Measurements from ENCODE around the gene SERINC5. TPM values are rescaled to one million over a fixed set of nuclear protein-coding genes. Genes with fewer than 3 reads are reported as not detected.

Gene SERINC5
- total RNA-seq, 1 experiment from 2014 or later: 52.3 TPM

GRCh38 chr5:80150731-80151130, 105.1 kb downstream of the SERINC5 start:
- Histone ChIP-seq H2AK5ac (ENCODE audit: insufficient read length, low read length) (no peak overlapping the region), H4K91ac (ENCODE audit: insufficient read length, low read depth, low read length) (no peak overlapping the region), H3K23me2 (ENCODE audit: insufficient read length, low read depth, low read length, poor library complexity, severe bottlenecking) (no peaks in the 10 kb centered on the region), H3K56ac (ENCODE audit: insufficient read length, low read depth, low read length) (no peak overlapping the region), H2BK15ac (ENCODE audit: low read depth, low read length) (no peak overlapping the region), H2BK12ac (ENCODE audit: insufficient read length, low read depth, low read length) (no peak overlapping the region), H3K79me2 (ENCODE audit: insufficient read depth, low read length) (no peaks in the 10 kb centered on the region), H3K18ac (ENCODE audit: insufficient read length, low read depth, low read length) (no peak overlapping the region), H3K27ac (ENCODE audit: insufficient read length, low read depth, low read length) (no peak overlapping the region), H3K4me2 (ENCODE audit: insufficient read depth, insufficient read length, low read length) (no peak overlapping the region), H3K9ac (ENCODE audit: extremely low read depth, insufficient read length, low read length) (no peak overlapping the region), H2BK20ac (ENCODE audit: low read depth, low read length, poor library complexity, severe bottlenecking) (no peak overlapping the region), H4K20me1 (ENCODE audit: control insufficient read depth, insufficient read depth, insufficient read length) (no peaks in the 10 kb centered on the region), H2BK120ac (ENCODE audit: low read depth, low read length, poor library complexity, severe bottlenecking) (no peak overlapping the region), H3K79me1 (ENCODE audit: insufficient read depth, low read depth, low read length, poor library complexity, severe bottlenecking) (no peaks in the 10 kb centered on the region), H3K9me3 (ENCODE audit: control insufficient read depth, low read depth, low read length) (no peaks in the 10 kb centered on the region), H2BK5ac (ENCODE audit: insufficient read length, low read length) (no peak overlapping the region), H3K4me1 (ENCODE audit: insufficient read depth, low read length) (peaks cover 3% of the 10 kb centered on the region; the same call in 1 of the 2 replicates), H4K8ac (replicated peaks; ENCODE audit: insufficient read length, low read depth, low read length) (no peak overlapping the region), H3K14ac (ENCODE audit: insufficient read depth, low read length) (no peak overlapping the region), H4K5ac (ENCODE audit: insufficient read length, low read depth, low read length) (no peak overlapping the region), H3K23ac (ENCODE audit: insufficient read length, low read depth, low read length) (no peak overlapping the region), H3T11ph (ENCODE audit: low read length) (no peak overlapping the region), H2AFZ (ENCODE audit: low read length) (no peak overlapping the region), H3K27me3 (ENCODE audit: insufficient read depth, low read length) (no peaks in the 10 kb centered on the region), H3K4ac (ENCODE audit: low read depth, low read length) (no peak overlapping the region)
- DNase-seq: no peak
- no peak for TF ChIP-seq CTCF (conservative IDR thresholded peaks at IDR 0.05)
- 0 out of 7 replicates have a peak overlapping the region, but pooled peaks of 1 of the 3 experiments have one; percentile 12 for H3K27ac Mint-ChIP-seq
- H3K9me3 Mint-ChIP-seq: no peaks in the 10 kb centered on the region
- no peaks in the 10 kb centered on the region for H3K27me3 Mint-ChIP-seq (ENCODE audit: low read depth)
- WGBS (ENCODE audit: extremely low coverage, insufficient read length, low lambda C conversion rate): no CpG with 5 or more reads among the region's 11 CpGs
- H3K36me3 Mint-ChIP-seq (ENCODE audit: insufficient read depth in 1 of 3, low read depth in 3 of 3): peaks cover 17 to 65% (median 19%) of the 10 kb centered on the region in 3 experiments
- H3K4me3 Mint-ChIP-seq: no peak overlapping the region
- H3K4me1 Mint-ChIP-seq: peaks cover 26 to 27% of the 10 kb centered on the region in 2 experiments

Measured in H9 (cell line).